HCT116 (cell line): ENCODE measurements around the gene TMEM80.

ENCODE experiments used
- CEBPB ChIP-seq: IDR thresholded peaks from 2 replicates; pipeline ENCODE4 v1.6.1; 2012; ENCODE audit warnings: low read depth
- ELF1 ChIP-seq: IDR thresholded peaks from 2 replicates; pipeline ENCODE4 v1.6.1; 2012; ENCODE audit warnings: low read depth, borderline replicate concordance
- EZH2 ChIP-seq: fragments of 200-600 bp; sonication (generic); IDR thresholded peaks from 2 replicates; pipeline ENCODE4 v1.6.1; 2017; ENCODE audit warnings: antibody characterized with exemption, mixed run types
- EZH2phosphoT487 ChIP-seq: fragments of 200-600 bp; IDR thresholded peaks from 2 replicates; pipeline ENCODE4 v1.6.1; 2018; ENCODE audit warnings: antibody characterized with exemption, borderline replicate concordance
- POLR2A ChIP-seq: IDR thresholded peaks from 2 replicates; pipeline ENCODE4 v1.7.0; 2011; ENCODE audit warnings: borderline replicate concordance; ENCODE audit not compliant: insufficient read depth, insufficient read length; ENCODE audit errors: extremely low read depth
- POLR2AphosphoS5 ChIP-seq: IDR thresholded peaks from 2 replicates; pipeline ENCODE4 v1.6.1; 2011; ENCODE audit warnings: mild to moderate bottlenecking, low read depth, low read length, moderate library complexity
- RAD21 ChIP-seq: IDR thresholded peaks from 2 replicates; pipeline ENCODE4 v1.6.1; 2012; ENCODE audit warnings: low read depth, mild to moderate bottlenecking
- SP1 ChIP-seq: IDR thresholded peaks from 2 replicates; pipeline ENCODE4 v1.6.1; 2012; ENCODE audit warnings: low read depth
- YY1 ChIP-seq: IDR thresholded peaks from 2 replicates; pipeline ENCODE4 v1.6.1; 2011; ENCODE audit warnings: low read length, low read depth, moderate library complexity, mild to moderate bottlenecking; ENCODE audit not compliant: insufficient replicate concordance; ENCODE audit errors: extremely low read depth
- ZFX ChIP-seq: fragments of 450-650 bp; IDR thresholded peaks from 2 replicates; pipeline ENCODE4 v1.6.1; 2017
- TF ChIP-seq, protein P1 (sequence below), 3 experiments: fragments of 200-600 bp in 1 of 3; sonication (generic) in 1 of 3; IDR thresholded peaks in 2 of 3; conservative IDR thresholded peaks in 1 of 3; 2 replicates each; pipeline ENCODE4 v1.5.1; 2012 to 2017; ENCODE audit warnings: low read depth in 2 of 3, low read length in 2 of 3, antibody characterized with exemption in 1 of 3, borderline replicate concordance in 1 of 3, control low read depth in 1 of 3, mild to moderate bottlenecking in 1 of 3, mixed read lengths in 1 of 3, mixed run types in 1 of 3, moderate library complexity in 1 of 3; ENCODE audit not compliant: insufficient read depth in 1 of 3
- TF ChIP-seq, protein P2 (sequence below): IDR thresholded peaks from 2 replicates; pipeline ENCODE4 v1.6.1; 2012
- TF ChIP-seq, protein P3 (sequence below): IDR thresholded peaks from 2 replicates; pipeline ENCODE4 v1.6.1; 2012; ENCODE audit warnings: low read depth

DNA sequence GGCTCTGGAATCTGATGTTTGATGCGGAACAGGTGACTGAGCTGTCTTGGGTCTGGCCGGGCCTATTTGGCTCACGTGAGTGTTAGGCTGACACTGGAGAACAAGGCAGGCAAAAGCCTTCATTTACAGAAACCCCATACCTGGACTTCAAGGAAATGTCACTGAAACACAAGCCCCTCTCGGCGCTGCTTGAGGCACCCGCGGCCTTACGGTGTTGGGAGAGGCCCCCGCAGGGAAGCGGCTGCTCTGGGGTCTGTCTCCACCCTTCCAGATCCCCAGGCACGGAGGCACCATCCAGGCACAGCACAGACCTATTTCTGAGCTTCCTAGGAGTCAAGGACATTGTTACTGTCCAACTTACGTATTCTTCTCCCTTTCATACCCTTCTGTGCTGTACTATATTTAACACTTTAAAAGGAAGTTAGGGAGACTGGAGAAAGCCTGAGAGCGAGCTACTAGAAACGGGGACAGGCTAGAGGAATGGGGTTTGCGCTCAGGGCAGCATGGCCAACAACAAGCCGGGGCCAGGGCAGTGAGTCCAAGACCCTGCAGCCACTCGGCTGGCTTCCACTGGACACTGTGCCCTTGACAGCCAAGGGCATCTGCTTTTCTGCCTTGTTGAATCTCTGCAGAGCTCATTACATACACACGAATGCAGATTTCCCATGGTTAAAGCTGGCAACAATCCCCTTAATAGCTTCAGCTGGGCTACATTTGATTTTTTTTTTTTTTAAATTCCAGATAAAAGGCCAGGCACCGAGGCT is 34.8 kb upstream of the TMEM80 start:
- TF ChIP-seq EZH2 (no peak), SP1 (no peak), POLR2A (no peak), POLR2AphosphoS5 (no peak), EZH2phosphoT487 (no peak), RAD21 (no peak), CEBPB (no peak), ELF1 (no peak), YY1 (no peak), ZFX (no peak)
- TF ChIP-seq, protein P1, sequence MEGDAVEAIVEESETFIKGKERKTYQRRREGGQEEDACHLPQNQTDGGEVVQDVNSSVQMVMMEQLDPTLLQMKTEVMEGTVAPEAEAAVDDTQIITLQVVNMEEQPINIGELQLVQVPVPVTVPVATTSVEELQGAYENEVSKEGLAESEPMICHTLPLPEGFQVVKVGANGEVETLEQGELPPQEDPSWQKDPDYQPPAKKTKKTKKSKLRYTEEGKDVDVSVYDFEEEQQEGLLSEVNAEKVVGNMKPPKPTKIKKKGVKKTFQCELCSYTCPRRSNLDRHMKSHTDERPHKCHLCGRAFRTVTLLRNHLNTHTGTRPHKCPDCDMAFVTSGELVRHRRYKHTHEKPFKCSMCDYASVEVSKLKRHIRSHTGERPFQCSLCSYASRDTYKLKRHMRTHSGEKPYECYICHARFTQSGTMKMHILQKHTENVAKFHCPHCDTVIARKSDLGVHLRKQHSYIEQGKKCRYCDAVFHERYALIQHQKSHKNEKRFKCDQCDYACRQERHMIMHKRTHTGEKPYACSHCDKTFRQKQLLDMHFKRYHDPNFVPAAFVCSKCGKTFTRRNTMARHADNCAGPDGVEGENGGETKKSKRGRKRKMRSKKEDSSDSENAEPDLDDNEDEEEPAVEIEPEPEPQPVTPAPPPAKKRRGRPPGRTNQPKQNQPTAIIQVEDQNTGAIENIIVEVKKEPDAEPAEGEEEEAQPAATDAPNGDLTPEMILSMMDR (IDR thresholded peaks at IDR 0.05 in 2 of 3, conservative IDR thresholded peaks at IDR 0.05 in 1 of 3; ENCODE audit: borderline replicate concordance in 1 of 3, insufficient read depth in 1 of 3, low read depth in 2 of 3, low read length in 2 of 3), result no peak
- TF ChIP-seq, protein P2, sequence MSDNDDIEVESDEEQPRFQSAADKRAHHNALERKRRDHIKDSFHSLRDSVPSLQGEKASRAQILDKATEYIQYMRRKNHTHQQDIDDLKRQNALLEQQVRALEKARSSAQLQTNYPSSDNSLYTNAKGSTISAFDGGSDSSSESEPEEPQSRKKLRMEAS, result no peak
- TF ChIP-seq, protein P3, sequence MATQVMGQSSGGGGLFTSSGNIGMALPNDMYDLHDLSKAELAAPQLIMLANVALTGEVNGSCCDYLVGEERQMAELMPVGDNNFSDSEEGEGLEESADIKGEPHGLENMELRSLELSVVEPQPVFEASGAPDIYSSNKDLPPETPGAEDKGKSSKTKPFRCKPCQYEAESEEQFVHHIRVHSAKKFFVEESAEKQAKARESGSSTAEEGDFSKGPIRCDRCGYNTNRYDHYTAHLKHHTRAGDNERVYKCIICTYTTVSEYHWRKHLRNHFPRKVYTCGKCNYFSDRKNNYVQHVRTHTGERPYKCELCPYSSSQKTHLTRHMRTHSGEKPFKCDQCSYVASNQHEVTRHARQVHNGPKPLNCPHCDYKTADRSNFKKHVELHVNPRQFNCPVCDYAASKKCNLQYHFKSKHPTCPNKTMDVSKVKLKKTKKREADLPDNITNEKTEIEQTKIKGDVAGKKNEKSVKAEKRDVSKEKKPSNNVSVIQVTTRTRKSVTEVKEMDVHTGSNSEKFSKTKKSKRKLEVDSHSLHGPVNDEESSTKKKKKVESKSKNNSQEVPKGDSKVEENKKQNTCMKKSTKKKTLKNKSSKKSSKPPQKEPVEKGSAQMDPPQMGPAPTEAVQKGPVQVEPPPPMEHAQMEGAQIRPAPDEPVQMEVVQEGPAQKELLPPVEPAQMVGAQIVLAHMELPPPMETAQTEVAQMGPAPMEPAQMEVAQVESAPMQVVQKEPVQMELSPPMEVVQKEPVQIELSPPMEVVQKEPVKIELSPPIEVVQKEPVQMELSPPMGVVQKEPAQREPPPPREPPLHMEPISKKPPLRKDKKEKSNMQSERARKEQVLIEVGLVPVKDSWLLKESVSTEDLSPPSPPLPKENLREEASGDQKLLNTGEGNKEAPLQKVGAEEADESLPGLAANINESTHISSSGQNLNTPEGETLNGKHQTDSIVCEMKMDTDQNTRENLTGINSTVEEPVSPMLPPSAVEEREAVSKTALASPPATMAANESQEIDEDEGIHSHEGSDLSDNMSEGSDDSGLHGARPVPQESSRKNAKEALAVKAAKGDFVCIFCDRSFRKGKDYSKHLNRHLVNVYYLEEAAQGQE, result no peak
